ENCODE data around the gene PM20D1.
A peak's percentile ranks its signal among the peaks of the same experiment; 100 is the strongest.

The PM20D1 gene

GRCh38 chr1:205817988-205818387 lies 31.9 kb downstream of the PM20D1 start:
- no peak for FAIRE-seq
- no peak for DNase-seq (ENCODE audit: insufficient read length, low spot score)
- TF ChIP-seq POLR2AphosphoS5 (IDR thresholded peaks at IDR 0.05; ENCODE audit: low read depth, low read length), result no peak
- TF ChIP-seq SPI1 (IDR thresholded peaks at IDR 0.05; ENCODE audit: low read depth, low read length), result no peak
- TF ChIP-seq POU2F2 (IDR thresholded peaks at IDR 0.05; ENCODE audit: low read depth, low read length), result no peak
- no peak for TF ChIP-seq POLR2A (IDR thresholded peaks at IDR 0.05; ENCODE audit: low read depth, low read length)
- TF ChIP-seq PAX5 (IDR thresholded peaks at IDR 0.05; ENCODE audit: insufficient read depth, low read length, severe bottlenecking), result no peak
- TF ChIP-seq TAF1 (IDR thresholded peaks at IDR 0.05; ENCODE audit: low read depth, low read length), result no peak

- DNase-seq (ENCODE audit: insufficient read length, low spot score) (no peak), FAIRE-seq (no peak)
- TF ChIP-seq TAF1 (IDR thresholded peaks at IDR 0.05; ENCODE audit: low read depth, low read length) (no peak), POLR2A (IDR thresholded peaks at IDR 0.05; ENCODE audit: low read depth, low read length) (no peak), POLR2AphosphoS5 (IDR thresholded peaks at IDR 0.05; ENCODE audit: low read depth, low read length) (no peak), PAX5 (IDR thresholded peaks at IDR 0.05; ENCODE audit: insufficient read depth, low read length, severe bottlenecking) (no peak), POU2F2 (IDR thresholded peaks at IDR 0.05; ENCODE audit: low read depth, low read length) (no peak), SPI1 (IDR thresholded peaks at IDR 0.05; ENCODE audit: low read depth, low read length) (no peak)
These were observed 32.6 kb downstream of the PM20D1 start for GRCh38 chr1:205817364-205817763.

GRCh38 chr1:205813755-205814058 lies 36.2 kb downstream of the PM20D1 start:
- no peak for FAIRE-seq
- TF ChIP-seq POU2F2 (IDR thresholded peaks at IDR 0.05; ENCODE audit: low read depth, low read length) (no peak), POLR2A (IDR thresholded peaks at IDR 0.05; ENCODE audit: low read depth, low read length) (no peak), TAF1 (IDR thresholded peaks at IDR 0.05; ENCODE audit: low read depth, low read length) (no peak), SPI1 (IDR thresholded peaks at IDR 0.05; ENCODE audit: low read depth, low read length) (no peak), PAX5 (IDR thresholded peaks at IDR 0.05; ENCODE audit: insufficient read depth, low read length, severe bottlenecking) (no peak), POLR2AphosphoS5 (IDR thresholded peaks at IDR 0.05; ENCODE audit: low read depth, low read length) (no peak)
- no peak for DNase-seq (ENCODE audit: insufficient read length, low spot score)

- no peak for FAIRE-seq
- DNase-seq (ENCODE audit: insufficient read length, low spot score), result peak; percentile 75
- TF ChIP-seq POLR2A (IDR thresholded peaks at IDR 0.05; ENCODE audit: low read depth, low read length), result no peak
- no peak for TF ChIP-seq POLR2AphosphoS5 (IDR thresholded peaks at IDR 0.05; ENCODE audit: low read depth, low read length)
- no peak for TF ChIP-seq TAF1 (IDR thresholded peaks at IDR 0.05; ENCODE audit: low read depth, low read length)
- TF ChIP-seq PAX5 (IDR thresholded peaks at IDR 0.05; ENCODE audit: insufficient read depth, low read length, severe bottlenecking), result no peak
- TF ChIP-seq POU2F2 (IDR thresholded peaks at IDR 0.05; ENCODE audit: low read depth, low read length), result no peak
- TF ChIP-seq SPI1 (IDR thresholded peaks at IDR 0.05; ENCODE audit: low read depth, low read length), result no peak
These were observed 36.8 kb downstream of the PM20D1 start, which contains the start of gene SLC41A1 for GRCh38 chr1:205812878-205813754. Gene SLC41A1 (minus strand): TSS chr1:205813198. CDS start chr1:205810441, 2,757 bp downstream.

- FAIRE-seq (no peak), DNase-seq (ENCODE audit: insufficient read length, low spot score) (no peak)
- TF ChIP-seq TAF1 (IDR thresholded peaks at IDR 0.05; ENCODE audit: low read depth, low read length) (no peak), POU2F2 (IDR thresholded peaks at IDR 0.05; ENCODE audit: low read depth, low read length) (no peak), PAX5 (IDR thresholded peaks at IDR 0.05; ENCODE audit: insufficient read depth, low read length, severe bottlenecking) (no peak), POLR2AphosphoS5 (IDR thresholded peaks at IDR 0.05; ENCODE audit: low read depth, low read length) (no peak)
These were observed 37.6 kb downstream of the PM20D1 start for GRCh38 chr1:205812271-205812877.

GRCh38 chr1:205811660-205812059 lies 38.3 kb downstream of the PM20D1 start:
- no peak for DNase-seq (ENCODE audit: insufficient read length, low spot score)
- TF ChIP-seq SPI1 (IDR thresholded peaks at IDR 0.05; ENCODE audit: low read depth, low read length), result no peak
- TF ChIP-seq POLR2A (IDR thresholded peaks at IDR 0.05; ENCODE audit: low read depth, low read length), result no peak
- no peak for TF ChIP-seq POU2F2 (IDR thresholded peaks at IDR 0.05; ENCODE audit: low read depth, low read length)
- TF ChIP-seq PAX5 (IDR thresholded peaks at IDR 0.05; ENCODE audit: insufficient read depth, low read length, severe bottlenecking), result no peak
- no peak for TF ChIP-seq TAF1 (IDR thresholded peaks at IDR 0.05; ENCODE audit: low read depth, low read length)
- no peak for TF ChIP-seq POLR2AphosphoS5 (IDR thresholded peaks at IDR 0.05; ENCODE audit: low read depth, low read length)
- no peak for FAIRE-seq

- DNase-seq (ENCODE audit: insufficient read length, low spot score) (no peak), FAIRE-seq (no peak)
- TF ChIP-seq POLR2AphosphoS5 (IDR thresholded peaks at IDR 0.05; ENCODE audit: low read depth, low read length), result no peak
- TF ChIP-seq PAX5 (IDR thresholded peaks at IDR 0.05; ENCODE audit: insufficient read depth, low read length, severe bottlenecking), result no peak
- no peak for TF ChIP-seq POLR2A (IDR thresholded peaks at IDR 0.05; ENCODE audit: low read depth, low read length)
- TF ChIP-seq TAF1 (IDR thresholded peaks at IDR 0.05; ENCODE audit: low read depth, low read length), result no peak
- TF ChIP-seq SPI1 (IDR thresholded peaks at IDR 0.05; ENCODE audit: low read depth, low read length), result no peak
- TF ChIP-seq POU2F2 (IDR thresholded peaks at IDR 0.05; ENCODE audit: low read depth, low read length), result no peak
These were observed 39.3 kb downstream of the PM20D1 start for GRCh38 chr1:205810448-205811157.

GRCh38 chr1:205809942-205810345 lies 40.0 kb downstream of the PM20D1 start:
- DNase-seq (ENCODE audit: insufficient read length, low spot score) (no peak), FAIRE-seq (no peak)
- TF ChIP-seq POLR2A (IDR thresholded peaks at IDR 0.05; ENCODE audit: low read depth, low read length) (no peak), SPI1 (IDR thresholded peaks at IDR 0.05; ENCODE audit: low read depth, low read length) (no peak), POU2F2 (IDR thresholded peaks at IDR 0.05; ENCODE audit: low read depth, low read length) (no peak), TAF1 (IDR thresholded peaks at IDR 0.05; ENCODE audit: low read depth, low read length) (no peak), PAX5 (IDR thresholded peaks at IDR 0.05; ENCODE audit: insufficient read depth, low read length, severe bottlenecking) (no peak), POLR2AphosphoS5 (IDR thresholded peaks at IDR 0.05; ENCODE audit: low read depth, low read length) (no peak)

GRCh38 chr1:205809469-205809868 lies 40.5 kb downstream of the PM20D1 start:
- TF ChIP-seq POLR2A (IDR thresholded peaks at IDR 0.05; ENCODE audit: low read depth, low read length), result no peak
- TF ChIP-seq SPI1 (IDR thresholded peaks at IDR 0.05; ENCODE audit: low read depth, low read length), result no peak
- TF ChIP-seq PAX5 (IDR thresholded peaks at IDR 0.05; ENCODE audit: insufficient read depth, low read length, severe bottlenecking), result no peak
- no peak for TF ChIP-seq POLR2AphosphoS5 (IDR thresholded peaks at IDR 0.05; ENCODE audit: low read depth, low read length)
- no peak for TF ChIP-seq POU2F2 (IDR thresholded peaks at IDR 0.05; ENCODE audit: low read depth, low read length)
- no peak for TF ChIP-seq TAF1 (IDR thresholded peaks at IDR 0.05; ENCODE audit: low read depth, low read length)
- DNase-seq (ENCODE audit: insufficient read length, low spot score) (no peak), FAIRE-seq (no peak)
